GM12878 (cell line): ENCODE data around the gene HSF2BP.

Experiments used
- REST ChIP-seq: IDR thresholded peaks from 2 replicates; pipeline ENCODE4 v1.6.1; 2012; ENCODE audit warnings: mild to moderate bottlenecking, low read depth, low read length
- STAT1 ChIP-seq: fragments of 450-650 bp; conservative IDR thresholded peaks from 2 replicates; pipeline ENCODE4 v1.6.1; 2014; ENCODE audit warnings: antibody characterized with exemption, mild to moderate bottlenecking
- ZBTB11 ChIP-seq: fragments of 450-650 bp; formaldehyde crosslinking; IDR thresholded peaks from 2 replicates; pipeline ENCODE4 v1.5.0; 2022; ENCODE audit warnings: mild to moderate bottlenecking, missing genetic modification characterization

DNA sequence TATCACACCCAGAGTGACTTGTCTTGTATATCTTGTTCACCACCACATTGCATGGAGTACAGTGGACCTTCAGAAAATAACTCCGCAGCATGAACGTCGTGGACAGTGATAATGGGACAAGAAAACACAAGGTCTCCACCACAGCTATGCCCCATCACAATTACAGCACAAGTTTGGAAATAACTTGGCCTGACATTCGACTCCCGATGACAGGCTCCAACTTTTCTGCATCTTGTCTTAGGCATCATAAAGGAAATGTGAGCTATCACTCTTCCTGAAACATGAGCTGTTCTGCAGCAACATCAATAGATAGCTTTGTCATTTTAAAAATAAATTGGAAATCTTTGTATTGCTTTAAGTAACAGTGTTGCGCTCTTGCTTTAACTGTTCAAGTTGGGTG lies 3.0 kb upstream of the HSF2BP start:
- TF ChIP-seq ZBTB11 = no peak
- TF ChIP-seq REST = no peak
- TF ChIP-seq STAT1 = no peak
